Measurements from ENCODE around the gene ALPI. TPM values are rescaled to one million over a fixed set of nuclear protein-coding genes. Genes with fewer than 3 reads are reported as not detected.
"Not testable (repeated sequence)": the region's sequence is repeated elsewhere in the genome, so short reads cannot be mapped to it uniquely, and the experiment has no call there.

Gene ALPI
- total RNA-seq, 5 donors from 2014 or later (not counting 1 experiment from before 2014, with no cell fraction given): not detected

DNA sequence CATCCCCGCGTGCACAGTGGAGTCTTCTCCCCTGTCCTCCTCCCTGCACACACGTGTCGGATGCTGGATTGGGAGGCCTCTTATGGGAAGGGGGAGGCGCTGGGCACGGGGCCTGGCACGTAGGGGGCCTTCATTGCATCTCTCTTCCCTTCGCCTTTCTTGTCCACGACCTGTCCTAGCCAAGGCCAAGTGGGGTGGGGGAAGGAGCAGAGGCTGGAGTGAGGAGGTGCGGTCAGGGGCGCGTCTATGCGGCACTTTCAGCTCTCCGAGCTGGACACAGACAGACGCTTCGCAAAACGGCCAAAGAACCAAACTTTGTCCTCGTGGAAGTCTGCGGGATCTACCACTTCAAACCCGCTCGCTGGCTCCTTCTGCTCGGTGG is 35.9 kb upstream of the ALPI start:
- H3K9me3 ChIP-seq: no peaks in the 10 kb centered on the region
- H3K4me1 ChIP-seq (ENCODE audit: control insufficient read depth in 1 of 2, extremely low read depth in 1 of 2, insufficient read depth in 2 of 2, low read length in 2 of 2): peaks cover 4 to 25% of the 10 kb centered on the region in 2 experiments
- H3K27ac ChIP-seq (ENCODE audit: low read length): no peak overlapping the region
- 22% methylated on average over 15 of the region's 22 CpGs for WGBS (ENCODE audit: insufficient coverage)
- no peaks in the 10 kb centered on the region for H3K36me3 ChIP-seq (ENCODE audit: control insufficient read depth in 2 of 2, extremely low read depth in 1 of 2, insufficient read depth in 1 of 2, low read length in 1 of 2)
- H3K4me3 ChIP-seq (ENCODE audit: control insufficient read depth in 1 of 2, extremely low read depth in 1 of 2, low read length in 1 of 2): peak overlapping the region in 1 of 2 donors; percentile 32
- peaks cover 4 to 19% (median 13%) of the 10 kb centered on the region in 3 donors for H3K4me1 Mint-ChIP-seq
- ChIA-PET POLR2A (no interaction called here), CTCF (no interaction called here)
- H3K36me3 Mint-ChIP-seq: no peaks in the 10 kb centered on the region
- H3K27ac Mint-ChIP-seq: no peak overlapping the region
- H3K27me3 ChIP-seq (replicated peaks in 1 of 2; ENCODE audit: control insufficient read depth in 2 of 2, extremely low read depth in 1 of 2, insufficient read depth in 2 of 2, low read length in 1 of 2): peaks cover 4 to 74% of the 10 kb centered on the region in 2 experiments
- ATAC-seq (replicated peaks in 1 of 4) (no peak), DNase-seq (no peak)
- peak overlapping the region in 2 of 3 donors; percentile 52 to 72 for H3K4me3 Mint-ChIP-seq
- peaks cover 0 to 4% (median 0%) of the 10 kb centered on the region in 3 donors for H3K9me3 Mint-ChIP-seq
- H3K27me3 Mint-ChIP-seq: peaks cover 28 to 64% of the 10 kb centered on the region in 2 donors

DNA sequence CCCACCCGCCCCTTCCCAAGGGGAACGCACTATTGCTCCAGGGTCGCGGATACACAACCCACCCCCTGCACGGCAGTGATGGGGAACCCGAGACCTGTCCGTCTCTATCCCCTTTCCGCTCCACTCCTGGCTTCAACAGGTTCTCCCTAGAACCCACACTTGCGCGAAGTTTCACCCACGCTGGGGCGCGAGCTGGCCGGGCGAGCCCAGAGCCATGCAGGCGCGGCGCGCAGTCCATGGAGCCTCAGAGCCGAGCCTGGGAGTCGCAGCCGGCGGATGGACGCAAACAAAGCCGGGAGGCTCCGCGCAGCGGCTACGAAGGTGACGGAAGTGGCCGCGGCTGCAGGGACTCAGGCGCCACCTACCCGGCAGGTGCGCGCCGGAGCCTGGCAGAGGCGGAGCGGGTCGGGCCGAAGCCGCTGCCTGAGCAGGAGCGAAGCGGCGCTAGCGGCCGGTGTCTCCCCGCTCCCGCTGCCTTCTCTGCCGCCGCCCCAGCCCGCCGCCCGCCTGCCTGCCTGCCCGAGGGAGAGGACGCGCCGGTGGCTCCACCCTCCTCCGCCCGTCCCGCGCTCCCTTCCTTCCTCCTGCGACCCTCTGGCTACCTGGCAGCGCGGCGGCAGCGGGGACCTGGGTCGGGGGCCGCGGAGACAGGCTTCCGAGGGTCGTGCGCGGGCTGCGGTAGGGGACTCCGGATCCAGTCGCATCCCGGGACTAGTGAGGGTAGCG is 35.3 kb upstream of the ALPI start:
- no peaks in the 10 kb centered on the region for H3K36me3 ChIP-seq (ENCODE audit: control insufficient read depth in 2 of 2, extremely low read depth in 1 of 2, insufficient read depth in 1 of 2, low read length in 1 of 2)
- POLR2A ChIA-PET: no interaction called here
- H3K9me3 ChIP-seq: no peaks in the 10 kb centered on the region
- H3K9me3 Mint-ChIP-seq: peaks cover 0 to 4% (median 0%) of the 10 kb centered on the region in 3 donors
- H3K27me3 ChIP-seq (replicated peaks in 1 of 2; ENCODE audit: control insufficient read depth in 2 of 2, extremely low read depth in 1 of 2, insufficient read depth in 2 of 2, low read length in 1 of 2): peaks cover 4 to 68% of the 10 kb centered on the region in 2 experiments
- 3% methylated on average over 79 of the region's 79 CpGs for WGBS (ENCODE audit: insufficient coverage)
- no peaks in the 10 kb centered on the region for H3K36me3 Mint-ChIP-seq
- ATAC-seq (replicated peaks in 1 of 4) (peak; percentile 46 to 82 (median 80)), DNase-seq (peak in 16 of 35 experiments; percentile 4 to 47 (median 16))
- H3K27ac Mint-ChIP-seq: no peak overlapping the region
- peak overlapping the region in 1 of 2 donors; percentile 75 for H3K4me3 ChIP-seq (ENCODE audit: control insufficient read depth in 1 of 2, extremely low read depth in 1 of 2, low read length in 1 of 2)
- H3K27me3 Mint-ChIP-seq: peaks cover 31 to 66% of the 10 kb centered on the region in 2 donors
- H3K27ac ChIP-seq (ENCODE audit: low read length): no peak overlapping the region
- CTCF ChIA-PET: no interaction called here
- H3K4me3 Mint-ChIP-seq: peak overlapping the region; percentile 37 to 72 (median 52)
- peaks cover 4 to 25% of the 10 kb centered on the region in 2 experiments for H3K4me1 ChIP-seq (ENCODE audit: control insufficient read depth in 1 of 2, extremely low read depth in 1 of 2, insufficient read depth in 2 of 2, low read length in 2 of 2)
- peaks cover 4 to 19% (median 13%) of the 10 kb centered on the region in 3 donors for H3K4me1 Mint-ChIP-seq

DNA sequence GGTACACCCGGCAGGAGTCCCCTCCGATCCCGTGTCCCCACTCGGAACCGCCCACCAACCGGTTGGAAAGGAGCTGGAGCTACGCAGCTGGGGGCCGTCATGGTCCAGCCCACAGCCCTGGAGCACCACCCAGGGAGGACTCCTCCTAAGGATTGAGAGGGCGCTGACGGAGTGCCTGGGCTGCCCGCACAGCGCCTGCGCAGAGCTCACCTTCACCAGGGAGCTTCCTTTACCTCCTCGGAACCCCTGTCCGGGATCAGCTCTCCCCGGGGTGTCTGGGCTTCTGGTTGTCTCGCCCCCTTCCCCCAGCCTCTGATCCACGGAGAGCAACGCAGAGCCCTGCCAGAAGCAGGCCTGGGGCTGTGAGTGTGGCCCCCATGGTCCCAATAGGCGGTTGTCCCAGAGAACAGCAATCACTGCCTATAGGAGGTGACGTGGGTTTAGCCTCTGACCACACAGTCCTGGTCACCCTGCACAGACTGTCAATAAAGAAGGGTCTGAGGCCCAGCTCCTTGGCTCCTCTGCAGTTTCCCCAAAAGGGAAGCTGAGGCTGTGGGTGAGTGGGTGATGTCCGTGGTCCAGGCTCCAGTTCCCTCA is 34.7 kb upstream of the ALPI start:
- CTCF ChIA-PET: no interaction called here
- peaks cover 27 to 59% of the 10 kb centered on the region in 2 donors for H3K27me3 Mint-ChIP-seq

DNA sequence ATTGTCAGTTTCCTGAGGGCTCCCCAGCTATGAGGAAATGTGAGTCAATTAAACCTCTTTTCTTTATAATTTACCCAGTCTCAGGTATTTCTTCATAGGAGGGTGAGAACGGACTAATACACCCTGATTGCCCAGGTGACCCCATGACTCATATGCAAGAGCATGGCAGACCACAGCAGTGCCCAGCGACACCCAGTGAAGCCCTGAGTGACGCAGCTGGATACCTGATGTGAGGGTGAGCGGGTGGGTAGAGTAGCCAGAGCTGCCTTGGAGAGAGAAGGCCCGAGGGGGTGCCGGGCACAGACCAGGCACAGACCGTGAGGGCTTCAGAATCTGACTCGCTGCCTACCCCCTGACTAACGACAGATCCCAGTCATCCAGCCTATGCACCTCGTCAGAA is 33.9 kb upstream of the ALPI start:
- no peaks in the 10 kb centered on the region for H3K36me3 Mint-ChIP-seq
- POLR2A ChIA-PET: no interaction called here
- Histone ChIP-seq H3K4me1 (ENCODE audit: control insufficient read depth in 1 of 2, extremely low read depth in 1 of 2, insufficient read depth in 2 of 2, low read length in 2 of 2) (peaks cover 4 to 25% of the 10 kb centered on the region in 2 experiments), H3K4me3 (ENCODE audit: control insufficient read depth in 1 of 2, extremely low read depth in 1 of 2, low read length in 1 of 2) (peak overlapping the region in 1 of 2 donors; percentile 32), H3K9me3 (no peaks in the 10 kb centered on the region), H3K36me3 (ENCODE audit: control insufficient read depth in 2 of 2, extremely low read depth in 1 of 2, insufficient read depth in 1 of 2, low read length in 1 of 2) (no peaks in the 10 kb centered on the region), H3K27me3 (replicated peaks in 1 of 2; ENCODE audit: control insufficient read depth in 2 of 2, extremely low read depth in 1 of 2, insufficient read depth in 2 of 2, low read length in 1 of 2) (peaks cover 4 to 54% of the 10 kb centered on the region in 2 experiments), H3K27ac (ENCODE audit: low read length) (no peak overlapping the region)
- peak overlapping the region; percentile 57 to 70 (median 60) for H3K4me3 Mint-ChIP-seq
- H3K9me3 Mint-ChIP-seq: peaks cover 0 to 4% (median 0%) of the 10 kb centered on the region in 3 donors
- DNase-seq (no peak), ATAC-seq (replicated peaks in 1 of 4) (no peak)
- no peak overlapping the region for H3K27ac Mint-ChIP-seq
- CTCF ChIA-PET: no interaction called here
- peaks cover 27 to 54% of the 10 kb centered on the region in 2 donors for H3K27me3 Mint-ChIP-seq
- peaks cover 4 to 19% (median 13%) of the 10 kb centered on the region in 3 donors for H3K4me1 Mint-ChIP-seq
- 93% methylated on average over 9 of the region's 10 CpGs for WGBS (ENCODE audit: insufficient coverage)

More for the DNA sequence above, 34.7 kb upstream of the ALPI start:
- H3K27me3 ChIP-seq (replicated peaks in 1 of 2; ENCODE audit: control insufficient read depth in 2 of 2, extremely low read depth in 1 of 2, insufficient read depth in 2 of 2, low read length in 1 of 2): peaks cover 4 to 62% of the 10 kb centered on the region in 2 experiments
- H3K4me3 Mint-ChIP-seq: peak overlapping the region in 1 of 3 donors; percentile 70
- H3K36me3 Mint-ChIP-seq: no peaks in the 10 kb centered on the region
- H3K27ac Mint-ChIP-seq: no peak overlapping the region
- no peaks in the 10 kb centered on the region for H3K9me3 ChIP-seq
- H3K27ac ChIP-seq (ENCODE audit: low read length): no peak overlapping the region
- WGBS (ENCODE audit: insufficient coverage): 36% methylated on average over 19 of the region's 22 CpGs
- no peaks in the 10 kb centered on the region for H3K36me3 ChIP-seq (ENCODE audit: control insufficient read depth in 2 of 2, extremely low read depth in 1 of 2, insufficient read depth in 1 of 2, low read length in 1 of 2)
- no peak for DNase-seq
- POLR2A ChIA-PET: no interaction called here
- ATAC-seq (replicated peaks in 1 of 4): no peak
- H3K4me1 Mint-ChIP-seq: peaks cover 4 to 19% (median 13%) of the 10 kb centered on the region in 3 donors
- H3K4me1 ChIP-seq (ENCODE audit: control insufficient read depth in 1 of 2, extremely low read depth in 1 of 2, insufficient read depth in 2 of 2, low read length in 2 of 2): peaks cover 4 to 25% of the 10 kb centered on the region in 2 experiments
- H3K4me3 ChIP-seq (ENCODE audit: control insufficient read depth in 1 of 2, extremely low read depth in 1 of 2, low read length in 1 of 2): peak overlapping the region in 1 of 2 donors; percentile 75
- peaks cover 0 to 4% (median 0%) of the 10 kb centered on the region in 3 donors for H3K9me3 Mint-ChIP-seq

DNA sequence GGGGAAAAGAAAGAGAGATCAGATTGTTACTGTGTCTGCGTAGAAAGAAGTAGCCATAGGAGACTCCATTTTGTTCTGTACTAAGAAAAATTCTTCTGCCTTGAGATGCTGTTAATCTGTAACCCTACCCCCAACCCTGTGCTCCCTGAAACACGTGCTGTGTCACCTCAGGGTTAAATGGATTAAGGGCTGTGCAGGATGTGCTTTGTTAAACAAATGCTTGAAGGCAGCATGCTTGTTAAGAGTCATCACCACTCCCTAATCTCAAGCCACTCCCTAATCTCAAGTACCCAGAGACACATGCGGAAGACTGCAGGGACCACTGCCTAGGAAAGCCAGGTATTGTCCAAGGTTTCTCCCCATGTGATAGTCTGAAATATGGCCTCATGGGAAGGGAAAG is 33.0 kb upstream of the ALPI start:
- H3K27ac Mint-ChIP-seq; H3K9me3 ChIP-seq; H3K36me3 Mint-ChIP-seq; H3K9me3 Mint-ChIP-seq; ATAC-seq (replicated peaks in 1 of 4); CTCF ChIA-PET; H3K36me3 ChIP-seq (ENCODE audit: control insufficient read depth in 2 of 2, extremely low read depth in 1 of 2, insufficient read depth in 1 of 2, low read length in 1 of 2); POLR2A ChIA-PET; DNase-seq; H3K4me3 ChIP-seq (ENCODE audit: control insufficient read depth in 1 of 2, extremely low read depth in 1 of 2, low read length in 1 of 2); H3K27ac ChIP-seq (ENCODE audit: low read length): not testable (repeated sequence)
- Mint-ChIP-seq H3K27me3 (peaks cover 27 to 53% of the 10 kb centered on the region in 2 donors), H3K4me1 (peaks cover 4 to 19% (median 13%) of the 10 kb centered on the region in 3 donors), H3K4me3 (peak overlapping the region in 1 of 3 donors; percentile 70)
- peaks cover 4 to 25% of the 10 kb centered on the region in 2 experiments for H3K4me1 ChIP-seq (ENCODE audit: control insufficient read depth in 1 of 2, extremely low read depth in 1 of 2, insufficient read depth in 2 of 2, low read length in 2 of 2)
- no CpG with 5 or more reads among the region's 3 CpGs for WGBS (ENCODE audit: insufficient coverage)
- H3K27me3 ChIP-seq (replicated peaks in 1 of 2; ENCODE audit: control insufficient read depth in 2 of 2, extremely low read depth in 1 of 2, insufficient read depth in 2 of 2, low read length in 1 of 2): peaks cover 4 to 50% of the 10 kb centered on the region in 2 experiments

DNA sequence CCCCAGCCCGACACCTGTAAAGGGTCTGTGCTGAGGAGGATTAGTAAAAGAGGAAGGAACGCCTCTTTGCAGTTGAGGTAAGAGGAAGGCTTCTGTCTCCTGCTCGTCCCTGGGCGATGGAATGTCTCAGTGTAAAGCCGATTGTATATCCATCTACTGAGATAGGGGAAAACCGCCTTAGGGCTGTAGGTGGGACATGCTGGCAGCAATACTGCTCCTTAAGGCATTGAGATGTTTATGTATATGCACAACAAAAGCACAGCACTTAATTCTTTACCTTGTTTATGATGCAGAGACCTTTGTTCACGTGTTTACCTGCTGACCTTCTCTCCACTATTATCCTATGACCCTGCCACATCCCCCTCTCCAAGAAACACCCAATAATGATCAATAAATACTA is 32.5 kb upstream of the ALPI start:
- Histone ChIP-seq H3K4me1 (ENCODE audit: control insufficient read depth in 1 of 2, extremely low read depth in 1 of 2, insufficient read depth in 2 of 2, low read length in 2 of 2) (peaks cover 4 to 25% of the 10 kb centered on the region in 2 experiments), H3K27me3 (replicated peaks in 1 of 2; ENCODE audit: control insufficient read depth in 2 of 2, extremely low read depth in 1 of 2, insufficient read depth in 2 of 2, low read length in 1 of 2) (peaks cover 4 to 46% of the 10 kb centered on the region in 2 experiments)
- Mint-ChIP-seq H3K4me1 (peaks cover 4 to 17% (median 12%) of the 10 kb centered on the region in 3 donors), H3K27me3 (peaks cover 23 to 48% of the 10 kb centered on the region in 2 donors)
- H3K36me3 ChIP-seq (ENCODE audit: control insufficient read depth in 2 of 2, extremely low read depth in 1 of 2, insufficient read depth in 1 of 2, low read length in 1 of 2); H3K9me3 Mint-ChIP-seq; ATAC-seq (replicated peaks in 1 of 4); POLR2A ChIA-PET; H3K4me3 Mint-ChIP-seq; DNase-seq; H3K4me3 ChIP-seq (ENCODE audit: control insufficient read depth in 1 of 2, extremely low read depth in 1 of 2, low read length in 1 of 2); H3K27ac ChIP-seq (ENCODE audit: low read length); H3K27ac Mint-ChIP-seq; CTCF ChIA-PET; H3K36me3 Mint-ChIP-seq; H3K9me3 ChIP-seq: not testable (repeated sequence)
- 56% methylated on average over 3 of the region's 7 CpGs for WGBS (ENCODE audit: insufficient coverage)
